Esophagus muscularis mucosa (tissue), 4 donors: Measurements from ENCODE around the gene HDAC3.

Source experiments
- CTCF ChIP-seq, 3 experiments: fragments of 200-600 bp in 2 of 3; fragments of 450-650 bp in 1 of 3; sonication (generic) in 2 of 3; IDR thresholded peaks; one replicate each; pipeline ENCODE4 v1.5.1; 2017 to 2019; ENCODE audit warnings: antibody characterized with exemption in 3 of 3, mild to moderate bottlenecking in 2 of 3, moderate library complexity in 1 of 3
- EP300 ChIP-seq: sonication (generic); formaldehyde crosslinking; IDR thresholded peaks from one replicate; pipeline ENCODE4 v1.6.1; 2017; ENCODE audit warnings: antibody characterized with exemption
- POLR2A ChIP-seq: fragments of 450-650 bp; IDR thresholded peaks from one replicate; pipeline ENCODE4 v1.6.1; 2017; ENCODE audit warnings: antibody characterized with exemption, moderate library complexity, mild to moderate bottlenecking, low read depth
- POLR2AphosphoS5 ChIP-seq, 2 donors: sonication (generic); formaldehyde crosslinking; IDR thresholded peaks; one replicate each; pipeline ENCODE4 v1.6.1; 2017; ENCODE audit warnings: antibody characterized with exemption in 2 of 2

- TF ChIP-seq CTCF (IDR thresholded peaks at IDR 0.05), result no peak
- no peak for TF ChIP-seq POLR2A
- no peak for TF ChIP-seq EP300
- no peak for TF ChIP-seq POLR2AphosphoS5 (IDR thresholded peaks at IDR 0.05)
Observed at GRCh38 chr5:141672071-141672840, 35.6 kb upstream of the HDAC3 start.
